Osteoblast (primary cell): ENCODE measurements around the gene KIR3DL2. TPM values are rescaled to one million over a fixed set of nuclear protein-coding genes. Genes with fewer than 3 reads are reported as not detected.
"Not testable (repeated sequence)": the region's sequence is repeated elsewhere in the genome, so short reads cannot be mapped to it uniquely, and the experiment has no call there.

Experiments
- DNase-seq: peaks from one replicate; pipeline ENCODE4 v3.0.0; 2011; ENCODE audit warnings: low spot score, mixed read lengths; ENCODE audit not compliant: insufficient read length; ENCODE audit errors: missing footprints
- H2AFZ ChIP-seq: 2 replicates; pipeline ENCODE4 v1.6.0; 2011; ENCODE audit warnings: mild to moderate bottlenecking, low read length
- H3K27ac ChIP-seq: 2 replicates; pipeline ENCODE4 v1.5.1; 2011; ENCODE audit warnings: mild to moderate bottlenecking, low read depth, low read length, moderate library complexity
- H3K27me3 ChIP-seq: 2 replicates; pipeline ENCODE4 v1.6.0; 2012; ENCODE audit warnings: mild to moderate bottlenecking, control low read depth, inconsistent platforms, low read length, moderate library complexity; ENCODE audit not compliant: insufficient read depth
- H3K36me3 ChIP-seq: 2 replicates; pipeline ENCODE4 v1.5.1; 2011; ENCODE audit warnings: mild to moderate bottlenecking, low read length, control low read depth, moderate library complexity; ENCODE audit not compliant: insufficient read depth
- H3K4me1 ChIP-seq: 2 replicates; pipeline ENCODE4 v1.5.1; 2011; ENCODE audit warnings: mild to moderate bottlenecking, low read length, control low read depth, moderate library complexity; ENCODE audit not compliant: insufficient read depth
- H3K4me2 ChIP-seq: 2 replicates; pipeline ENCODE4 v1.6.0; 2011; ENCODE audit warnings: mild to moderate bottlenecking, low read length; ENCODE audit not compliant: insufficient read depth
- H3K4me3 ChIP-seq: fragments of 200-600 bp; sonication (generic); 3 replicates; pipeline ENCODE4 v1.5.1; 2012; ENCODE audit warnings: mild to moderate bottlenecking, low read length, inconsistent platforms; ENCODE audit not compliant: insufficient read depth
- H3K79me2 ChIP-seq: 2 replicates; pipeline ENCODE4 v1.6.0; 2012; ENCODE audit warnings: mild to moderate bottlenecking, low read length, control low read depth, inconsistent platforms; ENCODE audit not compliant: insufficient read depth
- H3K9me3 ChIP-seq: 2 replicates; pipeline ENCODE4 v1.5.1; 2011; ENCODE audit warnings: low read depth, low read length, control low read depth
- H4K20me1 ChIP-seq: 2 replicates; pipeline ENCODE4 v1.6.0; 2012; ENCODE audit warnings: mild to moderate bottlenecking, low read length, control low read depth; ENCODE audit not compliant: insufficient read depth
- total RNA-seq: library from RNA; depleted of rRNA; stranded (reverse); fragments of >200 nt; gene quantifications from 2 replicates; pipeline ENCODE4 v1.2.3, GENCODE V29; 2012
- TF ChIP-seq, protein P1 (sequence below): IDR thresholded peaks from 2 replicates; pipeline ENCODE4 v1.5.1; 2011; ENCODE audit warnings: mild to moderate bottlenecking, low read depth, low read length, moderate library complexity; ENCODE audit errors: extremely low read depth

Gene KIR3DL2
- total RNA-seq, 1 donor: not detected

DNA sequence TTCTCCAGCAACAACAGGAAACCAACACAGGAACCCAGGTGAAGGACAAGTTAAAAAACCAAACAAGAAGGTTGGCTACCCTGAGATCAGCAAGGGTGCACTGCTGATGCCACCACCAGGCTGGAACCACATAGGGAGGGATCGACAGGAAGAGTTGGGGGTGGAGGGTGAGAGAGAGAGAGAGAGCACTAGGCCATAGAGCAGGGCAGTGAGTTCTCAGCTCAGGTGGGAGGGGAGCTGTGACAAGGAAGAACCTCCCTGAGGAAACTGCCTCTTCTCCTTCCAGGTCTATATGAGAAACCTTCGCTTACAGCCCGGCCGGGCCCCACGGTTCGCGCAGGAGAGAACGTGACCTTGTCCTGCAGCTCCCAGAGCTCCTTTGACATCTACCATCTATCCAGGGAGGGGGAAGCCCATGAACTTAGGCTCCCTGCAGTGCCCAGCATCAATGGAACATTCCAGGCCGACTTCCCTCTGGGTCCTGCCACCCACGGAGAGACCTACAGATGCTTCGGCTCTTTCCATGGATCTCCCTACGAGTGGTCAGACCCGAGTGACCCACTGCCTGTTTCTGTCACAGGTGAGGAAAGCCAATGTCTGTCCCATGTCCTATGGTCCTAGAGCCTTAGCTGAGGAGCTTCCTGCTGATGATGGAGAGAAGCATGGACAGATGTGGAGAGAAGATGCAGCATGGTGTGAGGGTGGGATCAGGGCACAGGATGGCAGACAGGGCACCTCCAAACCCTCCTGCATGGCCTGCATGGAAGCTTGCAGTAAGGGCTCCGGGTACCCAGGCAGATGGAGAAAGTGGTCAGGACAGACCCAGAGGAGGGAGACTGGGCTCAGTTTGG is 44.4 kb upstream of the KIR3DL2 start:
- Histone ChIP-seq H3K4me1 (no peaks in the 10 kb centered on the region), H3K27ac (no peak overlapping the region), H3K36me3 (no peaks in the 10 kb centered on the region), H4K20me1 (no peaks in the 10 kb centered on the region), H2AFZ (no peak overlapping the region), H3K27me3 (no peaks in the 10 kb centered on the region), H3K4me2 (no peak overlapping the region), H3K9me3 (no peaks in the 10 kb centered on the region), H3K79me2 (no peaks in the 10 kb centered on the region), H3K4me3 (no peak overlapping the region)
- TF ChIP-seq, protein P1, sequence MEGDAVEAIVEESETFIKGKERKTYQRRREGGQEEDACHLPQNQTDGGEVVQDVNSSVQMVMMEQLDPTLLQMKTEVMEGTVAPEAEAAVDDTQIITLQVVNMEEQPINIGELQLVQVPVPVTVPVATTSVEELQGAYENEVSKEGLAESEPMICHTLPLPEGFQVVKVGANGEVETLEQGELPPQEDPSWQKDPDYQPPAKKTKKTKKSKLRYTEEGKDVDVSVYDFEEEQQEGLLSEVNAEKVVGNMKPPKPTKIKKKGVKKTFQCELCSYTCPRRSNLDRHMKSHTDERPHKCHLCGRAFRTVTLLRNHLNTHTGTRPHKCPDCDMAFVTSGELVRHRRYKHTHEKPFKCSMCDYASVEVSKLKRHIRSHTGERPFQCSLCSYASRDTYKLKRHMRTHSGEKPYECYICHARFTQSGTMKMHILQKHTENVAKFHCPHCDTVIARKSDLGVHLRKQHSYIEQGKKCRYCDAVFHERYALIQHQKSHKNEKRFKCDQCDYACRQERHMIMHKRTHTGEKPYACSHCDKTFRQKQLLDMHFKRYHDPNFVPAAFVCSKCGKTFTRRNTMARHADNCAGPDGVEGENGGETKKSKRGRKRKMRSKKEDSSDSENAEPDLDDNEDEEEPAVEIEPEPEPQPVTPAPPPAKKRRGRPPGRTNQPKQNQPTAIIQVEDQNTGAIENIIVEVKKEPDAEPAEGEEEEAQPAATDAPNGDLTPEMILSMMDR: no peak
- no peak for DNase-seq

DNA sequence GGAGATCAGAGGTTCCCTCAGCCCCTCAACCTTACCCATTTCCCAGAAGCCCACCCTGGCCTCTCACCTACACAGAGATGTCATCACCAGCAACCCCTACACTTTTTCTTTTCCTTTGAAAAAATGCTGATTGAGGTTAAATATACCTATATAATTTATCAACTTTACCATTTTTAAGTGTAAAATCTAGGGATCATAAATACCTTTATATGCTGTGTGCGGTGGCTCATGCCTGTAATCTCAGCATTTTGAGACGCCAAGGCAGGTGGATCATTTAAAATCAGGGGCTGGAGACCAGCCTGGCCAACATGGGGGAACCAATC is 43.8 kb upstream of the KIR3DL2 start:
- Histone ChIP-seq H3K79me2 (no peaks in the 10 kb centered on the region), H3K27me3 (no peaks in the 10 kb centered on the region), H3K4me3 (no peak overlapping the region), H3K4me1 (no peaks in the 10 kb centered on the region), H4K20me1 (no peaks in the 10 kb centered on the region), H3K9me3 (no peaks in the 10 kb centered on the region), H2AFZ (no peak overlapping the region), H3K4me2 (no peak overlapping the region), H3K36me3 (no peaks in the 10 kb centered on the region), H3K27ac (no peak overlapping the region)
- no peak for DNase-seq
- TF ChIP-seq, protein P1: no peak

DNA sequence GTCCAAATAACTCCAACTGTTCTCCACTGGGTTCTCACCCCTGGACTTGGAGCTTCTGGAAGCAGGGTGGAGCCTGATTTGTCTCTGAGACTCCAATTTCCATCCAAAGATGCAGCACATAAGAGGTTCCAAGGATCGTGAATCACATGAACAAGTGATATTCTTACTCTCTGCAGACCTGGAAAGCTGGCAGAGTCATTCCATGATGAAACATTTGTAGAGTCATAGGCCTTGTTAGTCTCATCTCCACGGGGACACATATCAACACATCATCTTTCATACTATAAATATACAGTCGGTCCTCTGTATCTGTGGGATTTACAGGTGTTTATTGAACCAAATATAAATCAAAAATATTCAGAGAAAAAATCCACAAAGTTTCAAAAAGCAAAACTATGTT is 35.7 kb upstream of the KIR3DL2 start:
- H3K9me3 ChIP-seq, H3K4me2 ChIP-seq, H3K79me2 ChIP-seq, H3K4me1 ChIP-seq, H3K27me3 ChIP-seq, H3K4me3 ChIP-seq, H2AFZ ChIP-seq, H3K36me3 ChIP-seq, DNase-seq, H4K20me1 ChIP-seq, H3K27ac ChIP-seq: not testable (repeated sequence)

DNA sequence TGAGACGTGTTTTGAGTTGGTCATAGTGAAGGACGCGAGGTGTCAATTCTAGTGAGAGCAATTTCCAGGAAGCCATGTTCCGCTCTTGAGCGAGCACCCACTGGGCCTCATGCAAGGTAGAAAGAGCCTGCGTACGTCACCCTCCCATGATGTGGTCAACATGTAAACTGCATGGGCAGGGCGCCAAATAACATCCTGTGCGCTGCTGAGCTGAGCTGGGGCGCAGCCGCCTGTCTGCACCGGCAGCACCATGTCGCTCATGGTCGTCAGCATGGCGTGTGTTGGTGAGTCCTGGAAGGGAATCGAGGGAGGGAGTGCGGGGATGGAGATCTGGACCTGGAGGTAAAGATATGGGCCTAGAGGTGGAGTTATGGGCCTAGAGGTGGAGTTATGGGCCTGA is 34.0 kb upstream of the KIR3DL2 start, which contains the start of gene KIR3DL1:
KIR3DL1 (plus strand) TSS at position 218 of the 400 bp plus-strand sequence.
- not testable (repeated sequence) for H3K4me2 ChIP-seq, DNase-seq, H3K79me2 ChIP-seq, H3K27me3 ChIP-seq, H3K4me1 ChIP-seq, H3K36me3 ChIP-seq, H4K20me1 ChIP-seq, H2AFZ ChIP-seq, H3K27ac ChIP-seq, H3K4me3 ChIP-seq, H3K9me3 ChIP-seq
